Bronchial epithelial cell (primary cell): ENCODE results near the gene VSNL1. TPM values are rescaled to one million over a fixed set of nuclear protein-coding genes. Genes with fewer than 3 reads are reported as not detected.

Source experiments
- DNase-seq: peaks from one replicate; pipeline ENCODE4 v3.0.0-alpha.2; 2010; ENCODE audit warnings: low read depth
- FAIRE-seq: peaks from 2 replicates; lab custom pipeline; 2011; peaks lifted over from hg19 to GRCh38; lab: Jason Lieb, UNC
- H3K27me3 ChIP-seq: 2 replicates; pipeline ENCODE4 v1.5.1; 2011; ENCODE audit warnings: low read length; ENCODE audit not compliant: control insufficient read depth, insufficient read depth
- H3K36me3 ChIP-seq: 2 replicates; pipeline ENCODE4 v1.5.1; 2011; ENCODE audit warnings: low read length; ENCODE audit not compliant: control insufficient read depth, insufficient read depth
- H3K4me3 ChIP-seq: 2 replicates; pipeline ENCODE4 v1.5.1; 2011; ENCODE audit warnings: mild to moderate bottlenecking, low read depth, low read length, control low read depth
- CTCF ChIP-seq: IDR thresholded peaks from 2 replicates; pipeline ENCODE4 v1.5.1; 2011; ENCODE audit warnings: mild to moderate bottlenecking, moderate library complexity, low read length, control low read depth, inconsistent platforms; ENCODE audit not compliant: insufficient read depth, severe bottlenecking
- total RNA-seq: library from RNA; depleted of rRNA; stranded (reverse); fragments of >200 nt; gene quantifications from 2 replicates; pipeline ENCODE4 v1.2.1, GENCODE V29; 2014

Gene VSNL1
- total RNA-seq, 1 donor from 2014 or later, result 1.6 TPM

GRCh38 chr2:17543131-17543660 is 2.7 kb downstream of the VSNL1 start:
- no peak overlapping the region for H3K4me3 ChIP-seq
- no peaks in the 10 kb centered on the region for H3K36me3 ChIP-seq
- TF ChIP-seq CTCF, result no peak
- no peaks in the 10 kb centered on the region for H3K27me3 ChIP-seq
- FAIRE-seq, result no peak
- no peak for DNase-seq

GRCh38 chr2:17543848-17544247 is 3.4 kb downstream of the VSNL1 start:
- TF ChIP-seq CTCF, result no peak
- FAIRE-seq (no peak), DNase-seq (peak; percentile 26)
- Histone ChIP-seq H3K27me3 (no peaks in the 10 kb centered on the region), H3K4me3 (no peak overlapping the region), H3K36me3 (no peaks in the 10 kb centered on the region)

- TF ChIP-seq CTCF, result no peak
- Histone ChIP-seq H3K4me3 (no peak overlapping the region), H3K36me3 (no peaks in the 10 kb centered on the region), H3K27me3 (no peaks in the 10 kb centered on the region)
- DNase-seq (peak; percentile 94), FAIRE-seq (peak; percentile 32)
Measured at GRCh38 chr2:17544256-17544655, 3.8 kb downstream of the VSNL1 start.

- DNase-seq, result no peak
- no peak for TF ChIP-seq CTCF
- Histone ChIP-seq H3K36me3 (no peaks in the 10 kb centered on the region), H3K27me3 (no peaks in the 10 kb centered on the region), H3K4me3 (no peak overlapping the region)
- FAIRE-seq, result no peak
Measured at GRCh38 chr2:17545680-17546613, 5.5 kb downstream of the VSNL1 start.

GRCh38 chr2:17547237-17547636 is 6.7 kb downstream of the VSNL1 start:
- FAIRE-seq (no peak), DNase-seq (no peak)
- Histone ChIP-seq H3K27me3 (no peaks in the 10 kb centered on the region), H3K36me3 (no peaks in the 10 kb centered on the region), H3K4me3 (no peak overlapping the region)
- no peak for TF ChIP-seq CTCF
